DOHH2 (cell line): ENCODE measurements around the gene HIVEP3.

Experiments used
- EZH2phosphoT487 ChIP-seq: fragments of 200-600 bp; sonication (generic); IDR thresholded peaks from 2 replicates; pipeline ENCODE4 v1.6.1; 2017; ENCODE audit warnings: borderline replicate concordance, mild to moderate bottlenecking, antibody characterized with exemption, low read length, moderate library complexity, mixed read lengths
- TF ChIP-seq, protein P1 (sequence below): fragments of 200-600 bp; sonication (generic); IDR thresholded peaks from one replicate; pipeline ENCODE4 v1.5.1; 2014; ENCODE audit warnings: antibody characterized with exemption, mild to moderate bottlenecking, low read depth, low read length; ENCODE audit not compliant: poor library complexity, severe bottlenecking

DNA sequence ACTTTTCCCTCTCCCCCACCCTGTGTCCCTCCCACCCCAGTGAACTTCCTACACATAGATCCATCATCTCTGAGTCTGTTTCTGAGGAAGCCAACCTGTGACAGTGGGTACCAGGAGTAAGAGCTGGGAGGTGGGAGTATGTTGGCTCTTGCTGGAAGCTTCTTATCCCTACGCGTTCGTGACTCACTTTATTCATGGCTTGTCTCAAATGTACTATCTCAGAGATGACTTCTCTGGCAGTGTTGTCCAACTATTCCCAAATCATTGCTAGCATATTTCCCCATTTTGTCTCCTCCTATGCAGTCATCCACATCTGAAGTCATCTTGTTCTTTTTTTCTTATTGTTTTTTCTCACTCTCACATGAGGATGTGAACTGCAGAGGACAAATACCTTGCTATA is 88.0 kb downstream of the HIVEP3 start:
- TF ChIP-seq, protein P1, sequence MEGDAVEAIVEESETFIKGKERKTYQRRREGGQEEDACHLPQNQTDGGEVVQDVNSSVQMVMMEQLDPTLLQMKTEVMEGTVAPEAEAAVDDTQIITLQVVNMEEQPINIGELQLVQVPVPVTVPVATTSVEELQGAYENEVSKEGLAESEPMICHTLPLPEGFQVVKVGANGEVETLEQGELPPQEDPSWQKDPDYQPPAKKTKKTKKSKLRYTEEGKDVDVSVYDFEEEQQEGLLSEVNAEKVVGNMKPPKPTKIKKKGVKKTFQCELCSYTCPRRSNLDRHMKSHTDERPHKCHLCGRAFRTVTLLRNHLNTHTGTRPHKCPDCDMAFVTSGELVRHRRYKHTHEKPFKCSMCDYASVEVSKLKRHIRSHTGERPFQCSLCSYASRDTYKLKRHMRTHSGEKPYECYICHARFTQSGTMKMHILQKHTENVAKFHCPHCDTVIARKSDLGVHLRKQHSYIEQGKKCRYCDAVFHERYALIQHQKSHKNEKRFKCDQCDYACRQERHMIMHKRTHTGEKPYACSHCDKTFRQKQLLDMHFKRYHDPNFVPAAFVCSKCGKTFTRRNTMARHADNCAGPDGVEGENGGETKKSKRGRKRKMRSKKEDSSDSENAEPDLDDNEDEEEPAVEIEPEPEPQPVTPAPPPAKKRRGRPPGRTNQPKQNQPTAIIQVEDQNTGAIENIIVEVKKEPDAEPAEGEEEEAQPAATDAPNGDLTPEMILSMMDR, result no peak
- TF ChIP-seq EZH2phosphoT487, result no peak
